Neural progenitor cell (in vitro differentiated cells): ENCODE measurements around the gene RARS2. TPM values are rescaled to one million over a fixed set of nuclear protein-coding genes. Genes with fewer than 3 reads are reported as not detected.

Experiments used
- DNase-seq: peaks from one replicate; pipeline ENCODE4 v3.0.0-alpha.2; 2016; ENCODE audit warnings: low spot score
- H2AFZ ChIP-seq: fragments of 200-600 bp; sonication (generic); replicated peaks from 2 replicates; pipeline ENCODE4 v1.6.1; 2016; ENCODE audit warnings: antibody characterized with exemption
- H3F3A ChIP-seq: fragments of 200-600 bp; sonication (generic); 2 replicates; pipeline ENCODE4 v1.6.1; 2016; ENCODE audit warnings: antibody characterized with exemption, low read depth
- H3K27ac ChIP-seq: fragments of 200-600 bp; sonication (generic); 2 replicates; pipeline ENCODE4 v1.5.1; 2016; ENCODE audit warnings: mild to moderate bottlenecking
- H3K27me3 ChIP-seq: fragments of 200-600 bp; sonication (generic); 2 replicates; pipeline ENCODE4 v1.6.1; 2016; ENCODE audit warnings: mild to moderate bottlenecking, moderate library complexity
- H3K36me3 ChIP-seq: fragments of 200-600 bp; sonication (generic); 2 replicates; pipeline ENCODE4 v1.5.1; 2016
- H3K4me1 ChIP-seq: fragments of 200-600 bp; sonication (generic); 2 replicates; pipeline ENCODE4 v1.6.1; 2016; ENCODE audit warnings: mixed run types
- H3K4me2 ChIP-seq: fragments of 200-600 bp; sonication (generic); 2 replicates; pipeline ENCODE4 v1.6.1; 2016
- H3K4me3 ChIP-seq: fragments of 200-600 bp; sonication (generic); 2 replicates; pipeline ENCODE4 v1.5.1; 2016
- H3K79me2 ChIP-seq: fragments of 200-600 bp; sonication (generic); 2 replicates; pipeline ENCODE4 v1.6.1; 2016; ENCODE audit warnings: low read depth
- H3K9ac ChIP-seq: fragments of 200-600 bp; sonication (generic); 2 replicates; pipeline ENCODE4 v1.6.1; 2016
- H3K9me3 ChIP-seq: fragments of 200-600 bp; sonication (generic); 2 replicates; pipeline ENCODE4 v1.5.1; 2016; ENCODE audit warnings: low read depth
- H4K20me1 ChIP-seq: fragments of 200-600 bp; sonication (generic); 2 replicates; pipeline ENCODE4 v1.6.1; 2016; ENCODE audit warnings: low read depth
- H3K27ac Mint-ChIP-seq: 3 replicates; pipeline ENCODE4 v1.8.0; 2021; ENCODE audit warnings: mixed read lengths
- H3K27me3 Mint-ChIP-seq: 2 replicates; pipeline ENCODE4 v1.8.0; 2022; ENCODE audit warnings: low read depth, mild to moderate bottlenecking, inconsistent platforms, moderate library complexity, mixed read lengths; ENCODE audit not compliant: insufficient read depth
- H3K36me3 Mint-ChIP-seq: 3 replicates; pipeline ENCODE4 v1.8.0; 2021; ENCODE audit warnings: mixed read lengths
- H3K4me1 Mint-ChIP-seq: 3 replicates; pipeline ENCODE4 v1.8.0; 2021; ENCODE audit warnings: mixed read lengths
- H3K4me3 Mint-ChIP-seq: 3 replicates; pipeline ENCODE4 v1.8.0; 2021; ENCODE audit warnings: mild to moderate bottlenecking, moderate library complexity, mixed read lengths
- H3K9me3 Mint-ChIP-seq: 3 replicates; pipeline ENCODE4 v1.8.0; 2020; ENCODE audit warnings: mixed read lengths
- EZH2 ChIP-seq: fragments of 200-600 bp; sonication (generic); IDR thresholded peaks from 2 replicates; pipeline ENCODE4 v1.6.1; 2017; ENCODE audit warnings: antibody characterized with exemption, mild to moderate bottlenecking, moderate library complexity
- EZH2phosphoT487 ChIP-seq: fragments of 200-600 bp; sonication (generic); IDR thresholded peaks from 2 replicates; pipeline ENCODE4 v1.6.1; 2017; ENCODE audit warnings: antibody characterized with exemption
- total RNA-seq: library from RNA; depleted of rRNA; stranded (reverse); fragments of >200 nt; gene quantifications from 2 replicates; pipeline ENCODE4 v1.2.3, GENCODE V29; 2015; ENCODE audit warnings: low replicate concordance
- TF ChIP-seq, protein P1 (sequence below): fragments of 200-600 bp; sonication (generic); IDR thresholded peaks from 2 replicates; pipeline ENCODE4 v1.5.1; 2017; ENCODE audit warnings: antibody characterized with exemption, mild to moderate bottlenecking

RARS2 gene
- total RNA-seq, 1 donor from 2014 or later, result 53.6 TPM

DNA sequence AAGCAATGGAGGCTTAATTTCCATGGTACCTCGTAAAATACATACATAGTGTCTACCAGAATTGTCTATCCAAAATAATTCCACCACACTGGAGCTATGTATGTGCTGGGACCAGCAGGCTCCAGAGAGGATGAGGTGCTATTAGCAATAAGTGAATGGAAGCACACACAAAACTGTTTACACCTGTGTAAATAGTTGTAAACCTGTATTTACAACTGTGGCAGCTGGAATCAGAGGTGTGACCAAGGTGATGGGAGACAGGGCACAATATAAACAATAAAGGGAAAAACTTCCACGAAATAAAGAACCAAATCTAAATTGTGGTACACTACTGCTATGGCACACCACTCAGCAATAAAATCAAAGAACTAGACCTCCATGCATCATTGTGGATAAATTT, 14.4 kb downstream of the RARS2 start:
- peaks cover 92% of the 10 kb centered on the region for H3K79me2 ChIP-seq
- H3K27me3 Mint-ChIP-seq, result no peaks in the 10 kb centered on the region

GRCh38 chr6:87574237-87574804, 15.5 kb downstream of the RARS2 start:
- H3K4me3 Mint-ChIP-seq, result no peak overlapping the region
- H2AFZ ChIP-seq, result no peak overlapping the region
- TF ChIP-seq EZH2 (no peak), EZH2phosphoT487 (no peak)
- TF ChIP-seq, protein P1, sequence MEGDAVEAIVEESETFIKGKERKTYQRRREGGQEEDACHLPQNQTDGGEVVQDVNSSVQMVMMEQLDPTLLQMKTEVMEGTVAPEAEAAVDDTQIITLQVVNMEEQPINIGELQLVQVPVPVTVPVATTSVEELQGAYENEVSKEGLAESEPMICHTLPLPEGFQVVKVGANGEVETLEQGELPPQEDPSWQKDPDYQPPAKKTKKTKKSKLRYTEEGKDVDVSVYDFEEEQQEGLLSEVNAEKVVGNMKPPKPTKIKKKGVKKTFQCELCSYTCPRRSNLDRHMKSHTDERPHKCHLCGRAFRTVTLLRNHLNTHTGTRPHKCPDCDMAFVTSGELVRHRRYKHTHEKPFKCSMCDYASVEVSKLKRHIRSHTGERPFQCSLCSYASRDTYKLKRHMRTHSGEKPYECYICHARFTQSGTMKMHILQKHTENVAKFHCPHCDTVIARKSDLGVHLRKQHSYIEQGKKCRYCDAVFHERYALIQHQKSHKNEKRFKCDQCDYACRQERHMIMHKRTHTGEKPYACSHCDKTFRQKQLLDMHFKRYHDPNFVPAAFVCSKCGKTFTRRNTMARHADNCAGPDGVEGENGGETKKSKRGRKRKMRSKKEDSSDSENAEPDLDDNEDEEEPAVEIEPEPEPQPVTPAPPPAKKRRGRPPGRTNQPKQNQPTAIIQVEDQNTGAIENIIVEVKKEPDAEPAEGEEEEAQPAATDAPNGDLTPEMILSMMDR, result no peak
- DNase-seq, result no peak
- no peaks in the 10 kb centered on the region for H3K4me1 ChIP-seq
- no peak overlapping the region for H3K27ac Mint-ChIP-seq
- H3K4me2 ChIP-seq, result no peak overlapping the region
- no peaks in the 10 kb centered on the region for H3K9me3 ChIP-seq
- peaks cover 12% of the 10 kb centered on the region for H4K20me1 ChIP-seq
- no peaks in the 10 kb centered on the region for H3K27me3 ChIP-seq
- H3K9me3 Mint-ChIP-seq, result no peaks in the 10 kb centered on the region
- H3F3A ChIP-seq, result no peaks in the 10 kb centered on the region
- no peaks in the 10 kb centered on the region for H3K27me3 Mint-ChIP-seq
- H3K4me1 Mint-ChIP-seq, result peaks cover 7% of the 10 kb centered on the region
- no peak overlapping the region for H3K27ac ChIP-seq
- no peak overlapping the region for H3K4me3 ChIP-seq
- H3K36me3 Mint-ChIP-seq, result peaks cover 14% of the 10 kb centered on the region
- no peak overlapping the region for H3K9ac ChIP-seq
- peaks cover 94% of the 10 kb centered on the region for H3K79me2 ChIP-seq
- H3K36me3 ChIP-seq, result peaks cover 5% of the 10 kb centered on the region

More for the DNA sequence above, 14.4 kb downstream of the RARS2 start:
- no peak for TF ChIP-seq EZH2phosphoT487
- no peak for TF ChIP-seq EZH2
- TF ChIP-seq, protein P1, result no peak
- peaks cover 5% of the 10 kb centered on the region for H3K36me3 ChIP-seq
- H3K9me3 ChIP-seq, result no peaks in the 10 kb centered on the region
- no peaks in the 10 kb centered on the region for H3K27me3 ChIP-seq
- no peaks in the 10 kb centered on the region for H3F3A ChIP-seq
- H2AFZ ChIP-seq, result no peak overlapping the region
- Mint-ChIP-seq H3K27ac (no peak overlapping the region), H3K9me3 (no peaks in the 10 kb centered on the region), H3K4me1 (peaks cover 7% of the 10 kb centered on the region), H3K36me3 (peaks cover 18% of the 10 kb centered on the region), H3K4me3 (no peak overlapping the region)
- no peak overlapping the region for H3K4me3 ChIP-seq
- H4K20me1 ChIP-seq, result peaks cover 12% of the 10 kb centered on the region
- no peak overlapping the region for H3K4me2 ChIP-seq
- no peak overlapping the region for H3K9ac ChIP-seq
- H3K4me1 ChIP-seq, result no peaks in the 10 kb centered on the region
- H3K27ac ChIP-seq, result no peak overlapping the region
- no peak for DNase-seq

GRCh38 chr6:87573307-87574024, 16.3 kb downstream of the RARS2 start:
- no peak overlapping the region for H3K4me3 Mint-ChIP-seq
- Histone ChIP-seq H3K4me2 (no peak overlapping the region), H3K79me2 (peaks cover 90% of the 10 kb centered on the region), H3K9ac (no peak overlapping the region), H3K27me3 (no peaks in the 10 kb centered on the region), H3K27ac (no peak overlapping the region), H3K4me3 (no peak overlapping the region), H3K36me3 (peaks cover 5% of the 10 kb centered on the region), H2AFZ (no peak overlapping the region), H4K20me1 (peaks cover 12% of the 10 kb centered on the region), H3K9me3 (no peaks in the 10 kb centered on the region), H3F3A (no peaks in the 10 kb centered on the region), H3K4me1 (no peaks in the 10 kb centered on the region)
- no peaks in the 10 kb centered on the region for H3K27me3 Mint-ChIP-seq
- TF ChIP-seq, protein P1, result no peak
- no peak for TF ChIP-seq EZH2phosphoT487
- DNase-seq, result no peak
- H3K4me1 Mint-ChIP-seq, result peaks cover 7% of the 10 kb centered on the region
- H3K36me3 Mint-ChIP-seq, result peaks cover 10% of the 10 kb centered on the region
- H3K27ac Mint-ChIP-seq, result no peak overlapping the region
- H3K9me3 Mint-ChIP-seq, result no peaks in the 10 kb centered on the region
